ENCODE measurements around the gene MINDY4. TPM values are rescaled to one million over a fixed set of nuclear protein-coding genes. Genes with fewer than 3 reads are reported as not detected.

Gene MINDY4
- total and polyA plus RNA-seq, 2 of the 8 experiments (the other 6 are each of a cell fraction or from before 2014, with no cell fraction given) = 1.3 to 3.6 TPM

GRCh38 chr7:30849565-30849964 is 78.3 kb downstream of the MINDY4 start:
- FAIRE-seq = no peak
- H3K36me3 ChIP-seq (ENCODE audit: control insufficient read depth in 2 of 4, insufficient read depth in 4 of 4, low read length in 3 of 4) = no peaks in the 10 kb centered on the region
- no peak overlapping the region for H2BK120ac ChIP-seq (replicated peaks; ENCODE audit: low read depth, low read length)
- no peak overlapping the region for H2BK12ac ChIP-seq (ENCODE audit: low read depth, low read length)
- POLR2A ChIA-PET (ENCODE audit: partially characterized antibody) = interaction anchor here (2.3 kb wide), 1 partner anchor 10 kb away, joined by 6 read pairs; no protein-coding TSS in a partner anchor
- no peak overlapping the region for H2BK5ac ChIP-seq (ENCODE audit: low read depth, low read length)
- H3K27ac ChIP-seq (ENCODE audit: low read depth, low read length) = no peak overlapping the region
- H3K9ac ChIP-seq (replicated peaks in 1 of 4; ENCODE audit: extremely low read depth in 1 of 4, low read depth in 3 of 4, low read length in 3 of 4) = no peak overlapping the region
- H3K4me1 ChIP-seq (replicated peaks in 1 of 4; ENCODE audit: control insufficient read depth in 3 of 4, insufficient read depth in 4 of 4, low read length in 3 of 4) = peaks cover 0 to 5% (median under 1%) of the 10 kb centered on the region in 4 experiments; a peak in 2 of 7 replicates
- no peak overlapping the region; the same call in 1 of the 2 replicates for H4K8ac ChIP-seq (ENCODE audit: extremely low read depth, insufficient read depth, low read length)
- WGBS, 2 experiments (ENCODE audit: extremely low coverage in 1 of 2, insufficient coverage in 1 of 2, insufficient read length in 1 of 2, insufficient replicate concordance in 2 of 2, low coverage in 1 of 2, low lambda C conversion rate in 2 of 2, missing lambda C conversion rate in 1 of 2) = 90% methylated on average over 4 of the region's 4 CpGs; no CpG with 5 or more reads in 1 of the 2 experiments
- H3K4me2 ChIP-seq (ENCODE audit: insufficient read depth in 1 of 2, low read depth in 2 of 2, low read length in 2 of 2) = no peak overlapping the region
- H3K79me1 ChIP-seq (ENCODE audit: low read depth, low read length) = no peaks in the 10 kb centered on the region
- no peak for DNase-seq (ENCODE audit: low read depth in 1 of 2, low spot score in 2 of 2)
- H3K4me3 ChIP-seq (ENCODE audit: extremely low read depth in 1 of 4, insufficient read depth in 2 of 4, low read depth in 3 of 4, low read length in 4 of 4) = no peak overlapping the region
- H3K23me2 ChIP-seq (ENCODE audit: low read depth, low read length) = no peaks in the 10 kb centered on the region
- H3K27me3 ChIP-seq (replicated peaks in 1 of 4; ENCODE audit: control insufficient read depth in 3 of 4, extremely low read depth in 1 of 4, insufficient read depth in 3 of 4, low read length in 3 of 4) = no peaks in the 10 kb centered on the region
- H3K18ac ChIP-seq (ENCODE audit: extremely low read depth, low read length) = no peak overlapping the region
- no peaks in the 10 kb centered on the region for H4K20me1 ChIP-seq (replicated peaks in 1 of 2; ENCODE audit: control insufficient read depth in 1 of 2, insufficient read depth in 2 of 2, low read length in 2 of 2)
- H2AK5ac ChIP-seq (ENCODE audit: low read depth, low read length) = no peak overlapping the region
- H2AFZ ChIP-seq (ENCODE audit: low read length) = no peak overlapping the region
- H2BK15ac ChIP-seq (ENCODE audit: low read length) = no peak overlapping the region
- no peak overlapping the region for H3K56ac ChIP-seq (replicated peaks; ENCODE audit: insufficient read length, low read depth, low read length)
- H2BK20ac ChIP-seq (ENCODE audit: low read length) = no peak overlapping the region
- H3K23ac ChIP-seq (ENCODE audit: insufficient read length) = no peak overlapping the region
- no peaks in the 10 kb centered on the region for H3K79me2 ChIP-seq (ENCODE audit: control insufficient read depth in 1 of 2, insufficient read depth in 2 of 2, low read length in 2 of 2)
- CTCF ChIA-PET (ENCODE audit: partially characterized antibody) = interaction anchor here (0.6 to 2.3 kb wide), 4 partner anchors 10 to 480 kb away, joined by 3 to 7 read pairs (median 4); no protein-coding TSS in a partner anchor
- H3K4ac ChIP-seq (replicated peaks; ENCODE audit: insufficient read length, low read depth, low read length) = no peak overlapping the region
- no peak overlapping the region for H3K14ac ChIP-seq (ENCODE audit: insufficient read length)
- H4K91ac ChIP-seq (replicated peaks; ENCODE audit: insufficient read length, low read length) = no peak overlapping the region
- no peak overlapping the region for H4K5ac ChIP-seq (ENCODE audit: insufficient read length, low read depth, low read length)
- no peaks in the 10 kb centered on the region for H3K9me3 ChIP-seq (ENCODE audit: insufficient read depth in 2 of 2, low read depth in 1 of 2, low read length in 1 of 2)
- TF ChIP-seq TCF12 (IDR thresholded peaks at IDR 0.05; ENCODE audit: low read depth, low read length) (no peak), CBX5 (IDR thresholded peaks at IDR 0.05; ENCODE audit: low read depth, low read length) (no peak), CREB1 (IDR thresholded peaks at IDR 0.05) (no peak), BACH1 (IDR thresholded peaks at IDR 0.05; ENCODE audit: low read length) (no peak), TAF1 (IDR thresholded peaks at IDR 0.05; ENCODE audit: low read depth, low read length) (no peak), MAFK (IDR thresholded peaks at IDR 0.05; ENCODE audit: low read depth, low read length) (no peak), BRCA1 (IDR thresholded peaks at IDR 0.05; ENCODE audit: low read depth, low read length) (no peak), SP1 (IDR thresholded peaks at IDR 0.05; ENCODE audit: low read depth, low read length) (no peak), RXRA (IDR thresholded peaks at IDR 0.05; ENCODE audit: insufficient read depth, low read depth, low read length) (no peak), SIRT6 (IDR thresholded peaks at IDR 0.05; ENCODE audit: low read length) (no peak), ATF3 (IDR thresholded peaks at IDR 0.05; ENCODE audit: insufficient read depth, low read depth, low read length) (no peak), POU5F1 (IDR thresholded peaks at IDR 0.05; ENCODE audit: low read depth, low read length) (no peak), NANOG (IDR thresholded peaks at IDR 0.05; ENCODE audit: insufficient read depth, low read depth, low read length, poor library complexity, severe bottlenecking) (no peak), USF2 (IDR thresholded peaks at IDR 0.05; ENCODE audit: low read length) (no peak)

Data from H1 (cell line).